RWPE2 (cell line): Measurements from ENCODE around the gene JAZF1.

ENCODE experiments used
- ATAC-seq: fragments of 200-7000 bp; cut with Tn5 transposase; 3 replicates; pipeline ENCODE4 v1.9.1; 2021; ENCODE audit warnings: low read depth
- DNase-seq: peaks from one replicate; pipeline ENCODE4 v3.0.0-alpha.2; 2020; ENCODE audit warnings: low spot score
- H3K27ac ChIP-seq: fragments of 450-650 bp; 2 replicates; pipeline ENCODE4 v1.5.1; 2017; ENCODE audit warnings: mild to moderate bottlenecking; ENCODE audit not compliant: poor library complexity, severe bottlenecking
- H3K27me3 ChIP-seq: fragments of 250-450 bp; sonication (Bioruptor Pico); 2 replicates; pipeline ENCODE4 v1.5.1; 2021; ENCODE audit warnings: mild to moderate bottlenecking, moderate library complexity; ENCODE audit not compliant: insufficient read depth, poor library complexity, severe bottlenecking
- H3K36me3 ChIP-seq: fragments of 250-450 bp; sonication (Bioruptor Pico); 2 replicates; pipeline ENCODE4 v1.5.1; 2020; ENCODE audit warnings: low read depth, mild to moderate bottlenecking, moderate library complexity
- H3K4me1 ChIP-seq: fragments of 250-450 bp; sonication (Bioruptor Pico); 2 replicates; pipeline ENCODE4 v1.5.1; 2021; ENCODE audit warnings: mild to moderate bottlenecking, moderate library complexity; ENCODE audit not compliant: insufficient read depth, poor library complexity, severe bottlenecking
- H3K4me3 ChIP-seq: fragments of 250-450 bp; sonication (Bioruptor Pico); 2 replicates; pipeline ENCODE4 v1.5.1; 2021; ENCODE audit warnings: mild to moderate bottlenecking, moderate library complexity; ENCODE audit not compliant: severe bottlenecking
- H3K9me3 ChIP-seq: fragments of 250-450 bp; sonication (Bioruptor Pico); 2 replicates; pipeline ENCODE4 v1.5.1; 2021; ENCODE audit warnings: mild to moderate bottlenecking, moderate library complexity; ENCODE audit not compliant: severe bottlenecking
- CTCF ChIP-seq: fragments of 450-650 bp; IDR thresholded peaks from one replicate; pipeline ENCODE4 v1.5.1; 2017; ENCODE audit warnings: mild to moderate bottlenecking, moderate library complexity; ENCODE audit not compliant: poor library complexity, severe bottlenecking

The JAZF1 gene

GRCh38 chr7:28163949-28164348 is 16.6 kb downstream of the JAZF1 start:
- Histone ChIP-seq H3K27me3 (no peaks in the 10 kb centered on the region), H3K36me3 (peaks cover 2% of the 10 kb centered on the region; the same call in 1 of the 2 replicates), H3K4me1 (peaks cover 17% of the 10 kb centered on the region), H3K9me3 (no peaks in the 10 kb centered on the region), H3K4me3 (no peak overlapping the region), H3K27ac (no peak overlapping the region)
- DNase-seq (no peak), ATAC-seq (no peak)
- TF ChIP-seq CTCF = no peak

GRCh38 chr7:28161331-28161730 is 19.3 kb downstream of the JAZF1 start:
- TF ChIP-seq CTCF = no peak
- DNase-seq (no peak), ATAC-seq (no peak)
- H3K27me3 ChIP-seq = no peaks in the 10 kb centered on the region
- no peak overlapping the region for H3K27ac ChIP-seq
- no peaks in the 10 kb centered on the region for H3K9me3 ChIP-seq
- no peak overlapping the region for H3K4me3 ChIP-seq
- no peaks in the 10 kb centered on the region for H3K36me3 ChIP-seq
- peaks cover 11% of the 10 kb centered on the region for H3K4me1 ChIP-seq

- ATAC-seq = no peak
- H3K4me1 ChIP-seq = peaks cover 11% of the 10 kb centered on the region
- H3K4me3 ChIP-seq = no peak overlapping the region
- H3K27ac ChIP-seq = no peak overlapping the region
- DNase-seq = no peak
- no peaks in the 10 kb centered on the region for H3K27me3 ChIP-seq
- no peak for TF ChIP-seq CTCF
- H3K9me3 ChIP-seq = no peaks in the 10 kb centered on the region
- no peaks in the 10 kb centered on the region for H3K36me3 ChIP-seq
Observed at GRCh38 chr7:28160551-28160991, 20.0 kb downstream of the JAZF1 start.

- DNase-seq (no peak), ATAC-seq (no peak)
- no peak for TF ChIP-seq CTCF
- H3K36me3 ChIP-seq = no peaks in the 10 kb centered on the region
- no peak overlapping the region for H3K4me3 ChIP-seq
- no peaks in the 10 kb centered on the region for H3K9me3 ChIP-seq
- H3K27me3 ChIP-seq = no peaks in the 10 kb centered on the region
- H3K4me1 ChIP-seq = peaks cover 16% of the 10 kb centered on the region
- H3K27ac ChIP-seq = no peak overlapping the region
Observed at GRCh38 chr7:28157831-28158416, 22.7 kb downstream of the JAZF1 start.

- H3K4me3 ChIP-seq = no peak overlapping the region
- peaks cover 21% of the 10 kb centered on the region for H3K4me1 ChIP-seq
- no peaks in the 10 kb centered on the region for H3K36me3 ChIP-seq
- no peaks in the 10 kb centered on the region for H3K27me3 ChIP-seq
- no peak overlapping the region for H3K27ac ChIP-seq
- DNase-seq (no peak), ATAC-seq (no peak)
- TF ChIP-seq CTCF = no peak
- H3K9me3 ChIP-seq = no peaks in the 10 kb centered on the region
Observed at GRCh38 chr7:28157076-28157745, 23.4 kb downstream of the JAZF1 start.
